Thoracic aorta (tissue), 2 donors: Measurements from ENCODE around the gene SLC17A8. TPM values are rescaled to one million over a fixed set of nuclear protein-coding genes. Genes with fewer than 3 reads are reported as not detected.

Experiments used
- ATAC-seq: fragments of 150-250 bp; one replicate; pipeline ENCODE4 v1.8.0; 2017; ENCODE audit warnings: low read depth; ENCODE audit not compliant: insufficient number of reproducible peaks, low FRiP score
- DNase-seq: peaks from one replicate; pipeline ENCODE4 v3.0.0-alpha.2; 2020; ENCODE audit warnings: low spot score
- H3K27ac ChIP-seq, 2 donors: fragments of 200-600 bp; sonication (generic); 1 replicate in 1 of 2; 2 replicates in 1 of 2; pipeline ENCODE4 v1.5.1; 2016; ENCODE audit warnings: mild to moderate bottlenecking in 2 of 2, moderate library complexity in 2 of 2
- H3K27me3 ChIP-seq: fragments of 200-600 bp; sonication (generic); replicated peaks from 2 replicates; pipeline ENCODE4 v1.6.0; 2016; ENCODE audit warnings: mild to moderate bottlenecking; ENCODE audit not compliant: insufficient read depth
- H3K36me3 ChIP-seq: fragments of 200-600 bp; sonication (generic); one replicate; pipeline ENCODE4 v1.5.1; 2016
- H3K4me1 ChIP-seq, 2 donors: fragments of 200-600 bp; sonication (generic); 1 replicate in 1 of 2; 2 replicates in 1 of 2; pipeline versions ENCODE4 v1.5.1 to v1.6.0; 2016; ENCODE audit warnings: low read depth in 2 of 2, mild to moderate bottlenecking in 1 of 2; ENCODE audit not compliant: control insufficient read depth in 1 of 2
- H3K4me3 ChIP-seq: fragments of 200-600 bp; sonication (generic); 2 replicates; pipeline ENCODE4 v1.5.1; 2016; ENCODE audit warnings: mild to moderate bottlenecking
- H3K9me3 ChIP-seq: fragments of 200-600 bp; sonication (generic); 2 replicates; pipeline ENCODE4 v1.5.1; 2016
- total RNA-seq, 2 donors: library from RNA; depleted of rRNA; stranded (reverse); fragments of >200 nt; gene quantifications; one replicate each; pipeline versions ENCODE4 v1.1.0 to v1.2.3, GENCODE V29; 2016
- TF ChIP-seq, protein P1 (sequence below): fragments of 200-600 bp; sonication (generic); IDR thresholded peaks from one replicate; pipeline ENCODE4 v1.5.1; 2019; ENCODE audit warnings: antibody characterized with exemption

The SLC17A8 gene
- total RNA-seq, 2 donors from 2014 or later: not detected

- no peak overlapping the region for H3K4me3 ChIP-seq
- no peak overlapping the region for H3K27ac ChIP-seq
- ATAC-seq (no peak), DNase-seq (no peak)
- H3K9me3 ChIP-seq: no peaks in the 10 kb centered on the region
- H3K27me3 ChIP-seq: peaks cover 3% of the 10 kb centered on the region
- H3K4me1 ChIP-seq: no peaks in the 10 kb centered on the region
- H3K36me3 ChIP-seq: no peaks in the 10 kb centered on the region
- TF ChIP-seq, protein P1, sequence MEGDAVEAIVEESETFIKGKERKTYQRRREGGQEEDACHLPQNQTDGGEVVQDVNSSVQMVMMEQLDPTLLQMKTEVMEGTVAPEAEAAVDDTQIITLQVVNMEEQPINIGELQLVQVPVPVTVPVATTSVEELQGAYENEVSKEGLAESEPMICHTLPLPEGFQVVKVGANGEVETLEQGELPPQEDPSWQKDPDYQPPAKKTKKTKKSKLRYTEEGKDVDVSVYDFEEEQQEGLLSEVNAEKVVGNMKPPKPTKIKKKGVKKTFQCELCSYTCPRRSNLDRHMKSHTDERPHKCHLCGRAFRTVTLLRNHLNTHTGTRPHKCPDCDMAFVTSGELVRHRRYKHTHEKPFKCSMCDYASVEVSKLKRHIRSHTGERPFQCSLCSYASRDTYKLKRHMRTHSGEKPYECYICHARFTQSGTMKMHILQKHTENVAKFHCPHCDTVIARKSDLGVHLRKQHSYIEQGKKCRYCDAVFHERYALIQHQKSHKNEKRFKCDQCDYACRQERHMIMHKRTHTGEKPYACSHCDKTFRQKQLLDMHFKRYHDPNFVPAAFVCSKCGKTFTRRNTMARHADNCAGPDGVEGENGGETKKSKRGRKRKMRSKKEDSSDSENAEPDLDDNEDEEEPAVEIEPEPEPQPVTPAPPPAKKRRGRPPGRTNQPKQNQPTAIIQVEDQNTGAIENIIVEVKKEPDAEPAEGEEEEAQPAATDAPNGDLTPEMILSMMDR: no peak
Observed at GRCh38 chr12:100359248-100359647, 2.4 kb downstream of the SLC17A8 start.

DNA sequence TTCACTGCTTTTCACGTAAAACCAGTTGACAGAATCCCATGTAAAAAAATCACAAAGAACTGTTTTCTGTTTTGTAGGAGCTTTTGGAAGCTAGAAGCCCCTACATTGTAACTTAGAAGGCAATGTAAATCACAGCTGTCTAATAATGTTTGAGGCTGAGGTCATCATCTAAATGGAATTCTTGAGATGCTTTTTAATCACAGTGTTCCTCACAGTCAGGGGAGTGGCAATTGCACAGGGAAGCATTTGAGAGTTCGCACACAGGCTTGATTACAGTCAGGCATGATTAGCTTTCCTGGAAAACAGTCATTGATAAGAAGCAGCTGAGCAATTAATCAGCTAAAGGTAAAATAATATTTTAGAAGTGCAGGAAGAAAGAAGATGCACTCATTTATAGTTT is 2.9 kb downstream of the SLC17A8 start:
- Histone ChIP-seq H3K4me3 (no peak overlapping the region), H3K4me1 (no peaks in the 10 kb centered on the region), H3K36me3 (no peaks in the 10 kb centered on the region), H3K27ac (no peak overlapping the region), H3K9me3 (no peaks in the 10 kb centered on the region), H3K27me3 (peaks cover 3% of the 10 kb centered on the region)
- TF ChIP-seq, protein P1: no peak
- DNase-seq: no peak
- ATAC-seq: no peak

DNA sequence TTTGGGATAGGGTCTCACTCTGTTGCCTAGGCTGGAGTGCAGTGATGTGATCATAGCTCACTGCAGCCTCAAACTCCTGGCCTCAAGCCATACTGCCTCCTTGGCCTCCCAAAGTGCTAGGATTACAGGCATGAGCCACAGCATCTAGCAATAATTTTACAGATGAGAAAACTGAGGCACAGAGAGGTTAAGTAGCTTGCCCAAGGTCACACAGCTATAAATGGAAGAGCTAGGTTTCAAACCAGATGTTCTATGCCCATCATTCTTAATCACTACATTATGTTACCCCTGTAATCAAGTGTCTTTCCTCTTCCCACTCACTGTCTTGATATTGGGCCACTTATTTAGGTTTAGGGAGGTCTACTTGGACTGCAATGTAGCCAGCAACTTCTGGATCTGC is 3.6 kb downstream of the SLC17A8 start:
- no peaks in the 10 kb centered on the region for H3K9me3 ChIP-seq
- H3K4me1 ChIP-seq: no peaks in the 10 kb centered on the region
- H3K4me3 ChIP-seq: no peak overlapping the region
- TF ChIP-seq, protein P1: no peak
- no peak overlapping the region for H3K27ac ChIP-seq
- peaks cover 3% of the 10 kb centered on the region for H3K27me3 ChIP-seq
- no peaks in the 10 kb centered on the region for H3K36me3 ChIP-seq
- no peak for DNase-seq
- no peak for ATAC-seq

- no peaks in the 10 kb centered on the region for H3K9me3 ChIP-seq
Observed at GRCh38 chr12:100364324-100364723, 7.5 kb downstream of the SLC17A8 start.

GRCh38 chr12:100365411-100365810 is 8.5 kb downstream of the SLC17A8 start:
- ATAC-seq (no peak), DNase-seq (no peak)
- Histone ChIP-seq H3K4me1 (no peaks in the 10 kb centered on the region), H3K4me3 (no peak overlapping the region), H3K27me3 (no peaks in the 10 kb centered on the region), H3K27ac (no peak overlapping the region), H3K36me3 (no peaks in the 10 kb centered on the region), H3K9me3 (no peaks in the 10 kb centered on the region)
- TF ChIP-seq, protein P1: no peak

More at GRCh38 chr12:100364324-100364723, 7.5 kb downstream of the SLC17A8 start:
- H3K4me1 ChIP-seq: no peaks in the 10 kb centered on the region
- no peak overlapping the region for H3K4me3 ChIP-seq
- H3K27ac ChIP-seq: no peak overlapping the region
- no peaks in the 10 kb centered on the region for H3K36me3 ChIP-seq
- DNase-seq (no peak), ATAC-seq (no peak)
- H3K27me3 ChIP-seq: no peaks in the 10 kb centered on the region
- TF ChIP-seq, protein P1: no peak
